Cardiac ventricle fibroblast (primary cell): ENCODE measurements around the gene MGAT4A. TPM values are rescaled to one million over a fixed set of nuclear protein-coding genes. Genes with fewer than 3 reads are reported as not detected.

Experiments used
- total RNA-seq: library from RNA; depleted of rRNA; stranded (reverse); fragments of >200 nt; gene quantifications from 2 replicates; pipeline ENCODE4 v1.2.3, GENCODE V29; 2015

MGAT4A gene
- total RNA-seq = 0.54 and 4.3 TPM in 2 replicates

GRCh38 chr2:98731041-98731893, at the start of gene MGAT4A:
Gene MGAT4A (minus strand): TSS chr2:98731132. CDS start chr2:98726332, 4,800 bp downstream.

GRCh38 chr2:98608116-98608961, 122.6 kb downstream of the MGAT4A start, which contains the start of the genes COA5 and UNC50:
Gene COA5 (minus strand): TSS chr2:98608512. CDS start chr2:98608405, 107 bp downstream.
Gene UNC50 (plus strand): TSS chr2:98608589. CDS start chr2:98609760, 1,171 bp downstream.

Other genes with a start within 250 kb of the MGAT4A start
- 18.7 and 23.8 TPM in 2 replicates for gene COA5, start 122.6 kb downstream of the MGAT4A start, total RNA-seq
- 35.8 and 38.3 TPM in 2 replicates for gene UNC50, start 122.5 kb downstream of the MGAT4A start, total RNA-seq
- gene CRACDL, start 205.1 kb upstream of the MGAT4A start, total RNA-seq = 0.50 TPM in 1 of 2 replicates, not detected in the other